ENCODE results near the gene NEAT1.

Gene NEAT1

GRCh38 chr11:65403607-65404121 is 18.9 kb upstream of the NEAT1 start:
- TF ChIP-seq, protein P1, sequence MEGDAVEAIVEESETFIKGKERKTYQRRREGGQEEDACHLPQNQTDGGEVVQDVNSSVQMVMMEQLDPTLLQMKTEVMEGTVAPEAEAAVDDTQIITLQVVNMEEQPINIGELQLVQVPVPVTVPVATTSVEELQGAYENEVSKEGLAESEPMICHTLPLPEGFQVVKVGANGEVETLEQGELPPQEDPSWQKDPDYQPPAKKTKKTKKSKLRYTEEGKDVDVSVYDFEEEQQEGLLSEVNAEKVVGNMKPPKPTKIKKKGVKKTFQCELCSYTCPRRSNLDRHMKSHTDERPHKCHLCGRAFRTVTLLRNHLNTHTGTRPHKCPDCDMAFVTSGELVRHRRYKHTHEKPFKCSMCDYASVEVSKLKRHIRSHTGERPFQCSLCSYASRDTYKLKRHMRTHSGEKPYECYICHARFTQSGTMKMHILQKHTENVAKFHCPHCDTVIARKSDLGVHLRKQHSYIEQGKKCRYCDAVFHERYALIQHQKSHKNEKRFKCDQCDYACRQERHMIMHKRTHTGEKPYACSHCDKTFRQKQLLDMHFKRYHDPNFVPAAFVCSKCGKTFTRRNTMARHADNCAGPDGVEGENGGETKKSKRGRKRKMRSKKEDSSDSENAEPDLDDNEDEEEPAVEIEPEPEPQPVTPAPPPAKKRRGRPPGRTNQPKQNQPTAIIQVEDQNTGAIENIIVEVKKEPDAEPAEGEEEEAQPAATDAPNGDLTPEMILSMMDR (conservative IDR thresholded peaks at IDR 0.05; ENCODE audit: low read length): no peak
- TF ChIP-seq EZH2phosphoT487 (IDR thresholded peaks at IDR 0.05; ENCODE audit: borderline replicate concordance): no peak
- H3K9ac ChIP-seq (ENCODE audit: low read depth, low read length, poor library complexity, severe bottlenecking): no peak overlapping the region
- H3K9me2 ChIP-seq (replicated peaks; ENCODE audit: low read depth, low read length): no peaks in the 10 kb centered on the region
- H3K9me3 ChIP-seq (ENCODE audit: insufficient read depth, low read depth, low read length): no peaks in the 10 kb centered on the region
- H3K79me2 ChIP-seq (ENCODE audit: insufficient read depth, low read length): no peaks in the 10 kb centered on the region
- H3K4me3 ChIP-seq (ENCODE audit: low read length, poor library complexity, severe bottlenecking): no peak overlapping the region
- no peaks in the 10 kb centered on the region for H3K4me1 ChIP-seq (ENCODE audit: insufficient read depth, low read length, poor library complexity, severe bottlenecking)
- no peaks in the 10 kb centered on the region for H3F3A ChIP-seq (ENCODE audit: low read depth)
- peaks cover 40% of the 10 kb centered on the region; the same call in 1 of the 2 replicates for H3K36me3 ChIP-seq (ENCODE audit: insufficient read depth, low read length)
- no peak overlapping the region for H3K4me2 ChIP-seq (ENCODE audit: low read depth, low read length, poor library complexity, severe bottlenecking)
- no peaks in the 10 kb centered on the region for H3K27me3 ChIP-seq (ENCODE audit: insufficient read depth, low read length, poor library complexity, severe bottlenecking)
- no peak overlapping the region for H2AFZ ChIP-seq (ENCODE audit: low read length)
- H4K20me1 ChIP-seq (ENCODE audit: insufficient read depth, low read length, poor library complexity, severe bottlenecking): peaks cover 2% of the 10 kb centered on the region

DNA sequence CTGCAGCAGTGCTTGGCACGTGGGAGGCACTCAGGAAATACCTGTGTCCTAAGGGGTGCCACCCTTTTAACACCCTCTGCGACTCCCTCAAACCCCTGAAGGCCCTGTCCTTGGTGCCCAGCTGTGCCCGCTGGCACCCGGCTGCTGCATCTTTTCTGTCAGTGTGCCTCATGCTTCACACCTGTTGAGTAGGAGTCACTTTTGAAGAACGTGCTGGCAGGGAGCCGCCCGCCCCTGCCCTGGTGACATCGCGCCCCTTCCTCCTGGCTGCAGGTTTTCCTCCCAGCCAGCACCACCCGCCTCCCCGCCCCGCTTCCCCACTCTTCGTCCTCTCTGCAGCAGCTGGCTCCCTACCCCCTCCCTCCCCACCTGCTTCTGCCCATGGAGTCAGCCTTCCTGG is 18.4 kb upstream of the NEAT1 start:
- peaks cover 2% of the 10 kb centered on the region for H4K20me1 ChIP-seq (ENCODE audit: insufficient read depth, low read length, poor library complexity, severe bottlenecking)
- no peaks in the 10 kb centered on the region for H3F3A ChIP-seq (ENCODE audit: low read depth)
- H3K9me3 ChIP-seq (ENCODE audit: insufficient read depth, low read depth, low read length): no peaks in the 10 kb centered on the region
- no peak overlapping the region for H3K9ac ChIP-seq (ENCODE audit: low read depth, low read length, poor library complexity, severe bottlenecking)
- H2AFZ ChIP-seq (ENCODE audit: low read length): no peak overlapping the region
- TF ChIP-seq, protein P1 (conservative IDR thresholded peaks at IDR 0.05; ENCODE audit: low read length): no peak
- TF ChIP-seq EZH2phosphoT487 (IDR thresholded peaks at IDR 0.05; ENCODE audit: borderline replicate concordance): no peak
- H3K9me2 ChIP-seq (replicated peaks; ENCODE audit: low read depth, low read length): no peaks in the 10 kb centered on the region
- H3K4me2 ChIP-seq (ENCODE audit: low read depth, low read length, poor library complexity, severe bottlenecking): no peak overlapping the region
- peaks cover 45% of the 10 kb centered on the region; the same call in 1 of the 2 replicates for H3K36me3 ChIP-seq (ENCODE audit: insufficient read depth, low read length)
- H3K79me2 ChIP-seq (ENCODE audit: insufficient read depth, low read length): no peaks in the 10 kb centered on the region
- H3K27me3 ChIP-seq (ENCODE audit: insufficient read depth, low read length, poor library complexity, severe bottlenecking): no peaks in the 10 kb centered on the region
- no peak overlapping the region for H3K4me3 ChIP-seq (ENCODE audit: low read length, poor library complexity, severe bottlenecking)
- no peaks in the 10 kb centered on the region for H3K4me1 ChIP-seq (ENCODE audit: insufficient read depth, low read length, poor library complexity, severe bottlenecking)

GRCh38 chr11:65404638-65405339 is 17.8 kb upstream of the NEAT1 start:
- Histone ChIP-seq H3K36me3 (ENCODE audit: insufficient read depth, low read length) (peaks cover 45% of the 10 kb centered on the region; the same call in 1 of the 2 replicates), H3F3A (ENCODE audit: low read depth) (no peaks in the 10 kb centered on the region), H3K27me3 (ENCODE audit: insufficient read depth, low read length, poor library complexity, severe bottlenecking) (no peaks in the 10 kb centered on the region), H3K4me3 (ENCODE audit: low read length, poor library complexity, severe bottlenecking) (no peak overlapping the region), H3K9me3 (ENCODE audit: insufficient read depth, low read depth, low read length) (no peaks in the 10 kb centered on the region), H3K79me2 (ENCODE audit: insufficient read depth, low read length) (no peaks in the 10 kb centered on the region), H3K9me2 (replicated peaks; ENCODE audit: low read depth, low read length) (no peaks in the 10 kb centered on the region), H3K4me2 (ENCODE audit: low read depth, low read length, poor library complexity, severe bottlenecking) (no peak overlapping the region), H4K20me1 (ENCODE audit: insufficient read depth, low read length, poor library complexity, severe bottlenecking) (peaks cover 2% of the 10 kb centered on the region), H3K4me1 (ENCODE audit: insufficient read depth, low read length, poor library complexity, severe bottlenecking) (no peaks in the 10 kb centered on the region), H2AFZ (ENCODE audit: low read length) (no peak overlapping the region), H3K9ac (ENCODE audit: low read depth, low read length, poor library complexity, severe bottlenecking) (no peak overlapping the region)
- no peak for TF ChIP-seq EZH2phosphoT487 (IDR thresholded peaks at IDR 0.05; ENCODE audit: borderline replicate concordance)
- TF ChIP-seq, protein P1 (conservative IDR thresholded peaks at IDR 0.05; ENCODE audit: low read length): no peak
